Stimulated activated CD4-positive, alpha-beta T cell treated with anti-CD3 and anti-CD28 coated beads, Interleukin-15, amount 100 ng/mL, for 1 hour (primary cell): ENCODE measurements around the gene NR3C1.

Experiments
- DNase-seq, 2 donors: peaks; one replicate each; pipeline ENCODE4 v3.0.0-alpha.2; 2020; ENCODE audit warnings: low read depth in 1 of 2, low spot score in 1 of 2

NR3C1 gene

DNA sequence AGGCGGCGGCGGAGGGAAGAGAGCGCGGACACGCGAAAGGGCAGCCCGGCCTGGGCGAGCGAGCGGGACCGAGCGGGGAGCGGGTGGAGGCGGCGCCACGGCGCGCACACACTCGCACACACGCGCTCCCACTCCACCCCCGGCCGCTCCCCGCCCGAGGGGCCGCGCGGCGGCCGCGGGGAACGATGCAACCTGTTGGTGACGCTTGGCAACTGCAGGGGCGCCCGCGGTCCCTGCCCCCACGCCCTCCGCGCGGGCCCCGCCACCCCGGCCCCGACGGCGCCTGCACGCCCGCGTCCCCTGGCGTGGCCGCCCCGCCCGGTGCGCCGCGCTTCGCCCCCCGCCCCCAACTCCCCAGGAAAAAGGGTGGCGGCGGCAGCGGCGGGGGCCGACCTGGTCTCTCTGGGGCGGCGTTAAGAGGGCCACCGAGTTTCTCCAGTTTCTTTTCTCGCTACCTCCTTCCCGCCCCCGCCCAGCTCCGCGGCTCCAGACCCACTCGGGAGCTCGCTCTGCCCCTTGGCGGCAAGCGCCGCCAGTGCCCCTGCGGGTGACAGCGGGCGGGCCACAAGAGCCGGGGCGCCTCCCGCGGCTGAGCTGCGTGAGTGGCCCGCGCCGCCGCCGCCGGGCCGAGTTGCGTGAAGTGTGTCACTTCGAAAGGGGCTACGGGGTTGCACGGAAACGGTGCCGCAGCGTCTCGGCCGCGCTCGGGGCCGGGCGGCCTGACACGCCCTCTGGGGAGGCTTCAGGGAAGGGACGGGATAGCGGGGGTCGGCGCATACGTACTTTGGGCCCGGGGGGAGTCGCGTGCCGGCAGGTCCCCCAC, at the start of gene NR3C1:
NR3C1 (minus strand) TSS at position 94 of the 823 bp plus-strand sequence. CDS start 2,847 bp downstream, outside the sequence.
- peak; percentile 79 to 80 for DNase-seq

GRCh38 chr5:143449772-143450171, 46.3 kb upstream of the NR3C1 start:
- DNase-seq = no peak

DNA sequence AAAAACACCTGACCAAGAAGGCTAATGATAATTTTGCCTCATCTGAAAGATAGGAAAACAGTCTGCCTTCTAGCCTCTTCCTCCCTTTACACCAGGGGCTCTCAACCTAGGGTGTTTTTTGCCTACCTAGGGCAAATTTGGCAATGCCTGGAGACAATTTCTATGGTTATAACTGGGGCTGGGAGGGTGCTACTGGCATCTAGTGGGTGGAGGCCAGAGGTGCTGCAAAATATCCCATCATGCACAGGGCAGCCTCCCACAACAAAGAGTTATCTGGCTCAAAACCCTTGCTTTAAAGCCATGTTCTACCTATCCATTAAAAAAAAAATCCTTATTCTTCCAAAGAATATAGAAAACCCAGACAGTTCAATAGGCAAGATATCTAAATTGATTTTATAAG, 45.0 kb upstream of the NR3C1 start:
- no peak for DNase-seq

DNA sequence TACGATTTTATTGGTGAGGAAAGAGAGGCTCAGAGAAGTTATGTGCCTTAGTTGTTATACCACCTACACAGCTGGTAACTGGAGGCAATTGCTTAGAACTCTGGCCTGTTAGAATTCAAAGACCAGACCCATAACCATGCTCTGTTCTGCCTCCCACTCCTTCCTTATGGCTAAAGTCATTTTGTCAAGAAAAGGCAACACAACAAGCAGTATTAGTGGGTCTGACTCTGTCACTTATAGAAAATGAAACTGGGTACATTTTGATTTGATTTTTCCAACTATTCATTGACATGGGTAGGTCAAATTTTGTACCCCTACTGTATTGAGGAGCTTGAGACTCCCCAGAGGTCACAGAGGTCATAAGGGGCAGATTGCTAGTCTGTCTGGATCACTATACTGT, 44.5 kb upstream of the NR3C1 start:
- DNase-seq = no peak

DNA sequence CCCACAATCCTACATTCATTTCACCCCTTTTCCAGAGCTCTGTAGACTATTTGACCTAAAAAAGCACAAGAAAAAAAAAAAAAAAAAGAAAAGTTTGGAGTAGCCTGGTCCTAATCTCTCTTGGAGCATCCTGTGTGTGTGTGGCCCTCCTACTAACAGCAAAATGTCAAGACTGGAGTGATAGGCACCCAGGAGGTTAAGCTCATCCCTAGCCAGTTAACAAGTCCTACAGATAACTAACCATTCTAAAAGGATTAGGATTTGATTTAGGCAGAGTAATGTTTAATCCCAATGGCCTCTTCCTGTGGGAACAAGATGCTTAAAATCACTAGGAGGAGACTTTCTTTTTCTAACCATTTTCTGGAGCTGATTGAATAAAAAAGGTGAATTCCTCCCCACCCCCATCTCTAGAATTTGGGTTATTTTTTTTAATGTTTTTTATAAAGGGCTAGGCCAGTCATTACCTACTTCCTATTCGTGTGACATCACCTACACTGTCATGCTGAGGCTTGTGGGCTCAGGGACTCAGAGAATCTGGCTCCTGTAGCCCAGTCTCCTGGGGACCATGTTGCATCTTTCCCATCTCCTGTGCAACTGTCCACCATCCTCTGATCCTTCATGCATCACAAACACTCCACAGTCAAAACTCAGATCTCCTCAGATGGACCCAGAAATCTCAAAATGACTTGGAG, 43.2 kb upstream of the NR3C1 start:
- no peak for DNase-seq

GRCh38 chr5:143445776-143446175, 42.3 kb upstream of the NR3C1 start:
- no peak for DNase-seq

DNA sequence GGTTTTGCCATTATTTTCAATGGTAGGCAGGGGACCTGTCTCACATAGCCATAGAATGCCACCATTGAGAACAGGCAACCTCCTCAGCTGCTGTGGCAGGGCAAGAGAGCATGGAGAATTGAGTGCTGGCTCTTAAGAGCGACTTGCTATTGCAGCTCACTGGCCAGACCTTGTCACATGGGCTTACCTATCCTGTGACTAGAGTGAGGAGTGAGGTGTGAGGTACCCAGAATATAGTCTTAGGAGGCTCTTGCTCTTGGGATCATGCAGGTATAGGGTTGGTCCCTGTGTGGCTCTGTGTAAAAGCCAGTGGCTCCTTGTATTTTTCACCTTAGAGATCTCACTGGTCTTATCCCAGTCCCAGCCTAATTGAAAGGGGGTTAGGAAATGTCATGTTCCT, 39.8 kb upstream of the NR3C1 start:
- no peak for DNase-seq

DNA sequence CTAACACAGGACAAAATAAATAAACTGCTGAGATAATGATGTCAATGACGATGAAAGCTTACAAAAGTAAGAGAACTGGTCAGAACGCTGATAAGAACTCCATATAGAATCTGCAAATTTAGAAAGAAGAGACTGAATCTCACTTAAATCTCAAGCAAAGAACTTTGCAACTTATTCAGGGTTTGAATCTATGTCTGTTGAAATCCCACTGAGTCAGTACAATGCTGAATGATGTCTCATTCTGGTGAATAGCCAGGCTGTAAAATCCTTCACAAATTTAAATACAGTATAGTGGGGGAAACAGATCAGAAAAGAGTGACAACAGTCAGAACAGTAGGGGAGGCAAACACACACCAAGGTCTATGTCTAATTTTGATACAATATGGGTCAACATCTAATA, 38.9 kb upstream of the NR3C1 start:
- DNase-seq = no peak

- no peak for DNase-seq
Measured at GRCh38 chr5:143440448-143441115, 37.1 kb upstream of the NR3C1 start.

DNA sequence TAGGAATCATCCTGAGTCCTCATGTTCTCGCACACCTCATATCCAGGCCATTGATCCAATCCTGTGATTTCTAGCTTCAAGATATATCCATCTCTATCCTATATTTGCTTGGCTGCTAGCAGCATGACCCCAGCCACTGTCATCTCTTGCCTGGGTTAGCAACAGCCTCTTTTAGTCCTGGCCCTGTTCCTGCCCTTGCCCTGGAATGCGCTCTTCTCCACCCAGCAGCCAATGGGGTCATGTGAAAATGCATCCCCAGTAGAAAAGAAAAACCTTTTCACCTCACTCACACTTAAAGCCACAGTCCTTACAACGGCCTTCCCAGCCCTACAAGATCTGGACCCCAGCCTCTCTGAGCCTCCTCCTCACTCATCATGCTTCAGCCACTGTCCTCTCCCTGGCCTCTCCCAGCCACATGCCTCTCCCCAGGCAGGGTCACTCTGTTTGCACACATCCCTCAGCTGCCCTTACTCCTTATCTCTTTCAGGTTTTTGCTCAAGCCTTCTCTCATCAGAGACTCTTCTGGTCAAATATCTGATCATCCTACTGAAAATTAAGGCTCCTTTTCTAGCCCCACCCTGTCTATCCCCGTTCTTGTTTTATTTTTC, 34.3 kb upstream of the NR3C1 start:
- DNase-seq = no peak

DNA sequence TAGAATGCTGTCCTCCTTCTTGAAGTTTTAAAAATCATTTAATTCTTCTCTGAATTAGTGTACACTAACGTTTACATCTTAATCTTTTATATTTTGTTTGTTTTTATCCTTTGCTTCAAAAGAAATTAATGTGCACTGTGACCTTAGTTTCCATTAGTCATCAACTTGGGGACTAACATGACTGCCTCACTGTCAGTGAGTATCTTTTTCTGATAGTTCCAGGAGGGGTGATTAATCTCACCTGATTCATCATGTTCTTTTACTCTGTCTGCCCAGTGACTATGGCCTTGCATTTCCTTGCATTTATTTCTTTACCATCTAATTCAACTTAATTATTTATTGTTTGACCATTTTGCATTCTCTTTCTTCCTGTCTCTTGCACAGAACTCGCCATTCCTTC, 33.4 kb upstream of the NR3C1 start:
- DNase-seq = no peak

DNA sequence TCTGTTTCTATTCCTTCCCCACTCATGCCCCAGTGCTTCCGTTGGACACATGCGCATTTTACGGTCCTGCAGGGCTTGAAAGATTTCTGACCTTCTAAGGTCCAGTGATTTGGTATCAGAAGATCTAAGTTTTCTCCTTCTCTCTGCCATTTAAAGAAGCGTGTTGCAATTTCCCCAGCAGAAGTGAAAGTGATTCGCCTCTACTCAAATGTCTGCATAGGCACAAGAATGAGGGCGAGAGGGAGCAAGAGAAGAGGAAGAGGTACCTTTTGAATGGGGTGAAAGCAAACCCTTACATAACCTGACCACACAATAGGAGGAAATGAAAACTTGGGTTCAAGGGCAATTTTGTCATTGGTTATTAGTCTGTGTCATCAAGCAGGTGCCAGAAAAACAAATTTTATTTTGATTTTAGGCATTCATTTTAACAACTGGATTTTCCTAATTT, 31.7 kb upstream of the NR3C1 start:
- DNase-seq = no peak

DNA sequence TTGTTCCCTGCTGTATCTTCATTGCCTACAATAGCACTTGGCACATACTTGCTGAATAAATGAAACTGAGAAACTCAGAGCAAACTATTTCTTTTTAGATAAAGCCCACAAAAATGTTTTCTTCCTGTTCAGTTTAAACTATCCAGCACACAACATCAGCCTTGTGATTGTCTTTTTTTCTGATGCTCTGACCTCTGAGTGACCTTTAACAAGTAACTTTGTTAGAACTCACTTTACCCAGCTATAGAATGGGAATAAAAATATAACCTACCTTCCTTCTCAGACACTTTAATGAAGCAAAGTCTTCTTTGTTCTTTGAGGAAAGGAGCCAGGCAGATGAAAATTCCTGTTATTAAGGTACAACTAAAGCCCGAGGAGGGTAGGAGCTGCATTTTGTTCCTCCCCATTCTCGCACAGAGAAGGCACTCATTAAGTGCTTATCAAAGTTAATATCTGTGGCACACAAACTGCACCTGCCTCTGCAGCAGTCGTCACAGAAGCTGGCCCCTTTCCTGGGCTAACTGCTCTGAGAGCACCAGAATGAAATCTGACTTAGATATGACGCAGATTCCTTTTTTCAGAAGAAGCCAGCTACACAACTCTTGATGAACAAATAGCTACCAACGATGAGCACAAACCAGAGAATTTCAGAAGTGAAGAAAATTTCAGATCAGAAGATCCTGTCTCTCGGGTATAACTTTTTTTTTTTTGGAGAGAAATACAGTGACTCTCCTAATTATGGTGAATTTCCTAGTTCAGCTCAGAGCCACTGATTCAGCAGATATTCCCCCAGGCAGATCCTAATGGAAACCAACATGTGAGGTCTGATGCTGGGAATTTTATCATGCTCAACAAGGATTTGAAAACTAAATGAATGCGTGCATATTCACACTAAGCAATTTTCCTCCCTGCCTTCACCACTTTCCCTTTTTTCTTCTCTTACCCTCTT, 31.0 kb upstream of the NR3C1 start:
- DNase-seq = peak; percentile 6 to 14

GRCh38 chr5:143433670-143434069, 30.2 kb upstream of the NR3C1 start:
- no peak for DNase-seq

GRCh38 chr5:143432658-143433239, 29.3 kb upstream of the NR3C1 start:
- DNase-seq = no peak

DNA sequence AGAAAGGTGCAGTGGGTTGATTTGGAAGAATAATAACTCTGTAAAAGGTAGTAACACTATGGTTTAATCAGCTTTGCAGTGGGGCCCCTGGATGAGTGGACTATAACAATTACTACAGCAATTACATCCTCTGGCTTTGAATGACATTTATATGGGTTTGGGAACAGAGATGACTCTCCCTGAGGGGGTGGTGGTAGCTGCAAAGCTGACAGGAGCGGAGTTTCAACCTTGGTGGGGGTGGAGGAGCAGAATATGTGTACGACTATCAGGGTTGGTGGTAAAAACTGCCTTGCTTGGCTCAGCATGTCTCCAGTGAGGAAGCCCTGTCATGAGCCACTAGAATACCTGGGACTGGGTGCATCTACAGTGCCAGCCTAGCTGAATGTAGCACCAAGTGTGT, 28.3 kb upstream of the NR3C1 start:
- DNase-seq = no peak

DNA sequence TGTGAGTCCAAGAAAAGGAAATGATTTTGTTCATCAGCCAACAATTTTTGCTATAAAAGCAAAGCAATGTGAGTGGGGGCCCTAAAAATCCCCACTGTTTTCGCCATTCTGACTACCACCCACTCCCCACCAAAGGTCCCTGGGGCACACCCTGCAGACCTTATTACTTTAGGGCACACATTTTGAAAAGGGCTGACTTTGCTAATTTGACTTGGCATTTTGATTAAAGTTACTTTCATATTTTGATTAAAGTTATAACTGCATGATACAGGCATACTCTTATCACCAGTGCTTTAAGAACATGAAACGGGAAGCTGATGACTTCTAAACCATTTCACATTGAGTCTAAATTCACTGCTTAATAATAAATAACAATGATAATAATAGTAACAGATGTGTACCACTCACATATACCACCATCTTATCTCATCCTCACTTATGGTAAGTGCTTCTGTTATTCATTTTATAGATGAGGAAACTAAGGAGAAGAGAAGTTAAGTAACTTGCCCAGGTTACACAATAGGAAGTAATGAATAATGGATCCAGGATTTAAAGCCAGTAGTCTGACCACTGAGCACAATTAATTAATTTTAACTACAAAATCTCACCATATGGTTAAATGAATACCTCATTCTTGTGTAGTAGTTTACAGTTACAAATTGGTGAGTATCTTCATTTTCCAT, 25.4 kb upstream of the NR3C1 start:
- DNase-seq = no peak

DNA sequence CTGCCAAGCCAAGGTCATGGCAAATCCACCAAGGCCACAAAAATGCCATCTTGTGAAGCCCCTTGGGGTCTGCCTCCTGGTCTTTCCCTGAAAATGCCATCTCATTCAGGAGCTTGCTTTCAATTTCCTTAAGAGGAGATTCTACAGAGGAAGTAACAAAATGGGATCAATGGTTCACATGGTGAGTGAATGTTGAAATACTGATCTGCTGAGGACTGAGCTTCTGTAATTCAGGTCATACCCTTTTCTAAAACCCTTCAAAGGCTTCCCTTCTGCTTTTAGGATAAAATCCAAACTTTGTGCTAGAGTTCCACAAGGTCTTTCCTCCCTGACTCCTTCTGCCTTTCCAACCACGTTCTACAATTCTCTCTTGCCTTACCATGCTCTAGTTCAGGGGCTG, 24.7 kb upstream of the NR3C1 start:
- DNase-seq = no peak

DNA sequence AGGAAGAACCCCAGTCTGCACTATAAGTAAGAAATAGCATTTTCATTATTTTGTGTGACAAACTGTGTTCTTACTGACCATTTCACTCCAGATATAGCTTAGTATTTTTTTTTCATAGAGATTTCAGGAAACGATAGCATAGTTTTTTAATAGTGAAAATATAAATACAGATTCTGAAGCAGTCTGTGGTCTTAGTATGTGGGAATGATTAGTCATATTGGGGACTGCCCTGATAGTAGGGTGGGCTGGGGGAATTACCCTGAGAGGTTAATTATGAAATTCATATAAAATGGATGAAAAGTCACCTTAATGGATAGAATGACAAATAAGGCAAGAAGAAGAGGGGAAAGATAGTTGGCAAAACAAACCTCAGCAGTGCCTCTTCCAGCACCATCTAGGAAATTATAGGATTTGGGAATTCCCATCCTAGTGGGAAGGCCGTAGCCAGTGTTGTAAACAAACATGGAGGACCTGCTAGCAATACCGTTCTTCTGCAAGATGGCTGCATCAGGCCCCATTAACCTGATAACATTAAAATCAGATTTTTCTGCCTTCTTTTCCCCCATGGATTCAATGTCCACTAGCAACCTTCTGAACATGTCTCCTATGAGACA, 23.7 kb upstream of the NR3C1 start:
- DNase-seq = no peak
